Measurements from ENCODE around the gene RBM4B. TPM values are rescaled to one million over a fixed set of nuclear protein-coding genes. Genes with fewer than 3 reads are reported as not detected.

RBM4B gene
- total RNA-seq, 1 experiment from 2014 or later = 14.1 TPM

GRCh38 chr11:66639066-66639813 lies 38.4 kb downstream of the RBM4B start:
- POLR2A ChIA-PET = interaction anchor here (0.6 to 3.0 kb wide), 11 partner anchors 9 to 93 kb away, joined by 3 to 38 read pairs (median 12); partner anchors contain the start of genes CCDC87, CCS, RBM14 and RBM4B
- CTCF ChIA-PET = interaction anchor here (0.5 to 2.1 kb wide), 6 partner anchors 16 to 337 kb away, joined by 3 to 23 read pairs (median 4); partner anchors contain the start of genes CCDC87, CCS and RBM4B
- H3K4me3 Mint-ChIP-seq = peak overlapping the region; percentile 99
- DNase-seq (ENCODE audit: low spot score) (no peak), ATAC-seq (no peak)
- H3K36me3 Mint-ChIP-seq = peaks cover 60% of the 10 kb centered on the region
- no peaks in the 10 kb centered on the region for H3K27me3 Mint-ChIP-seq (ENCODE audit: low read depth)
- no peaks in the 10 kb centered on the region for H3K9me3 Mint-ChIP-seq
- peak overlapping the region; percentile 99 for H3K27ac Mint-ChIP-seq
- no peak for TF ChIP-seq ZNF416 (CRISPR knock-in tag; IDR thresholded peaks at IDR 0.05)
- TF ChIP-seq ZSCAN18 (CRISPR knock-in tag; IDR thresholded peaks at IDR 0.05) = no peak
- TF ChIP-seq ZNF263 (CRISPR knock-in tag; IDR thresholded peaks at IDR 0.05; ENCODE audit: low read depth) = no peak
- TF ChIP-seq ZNF317 (CRISPR knock-in tag; IDR thresholded peaks at IDR 0.05; ENCODE audit: borderline replicate concordance, low read depth) = no peak
- TF ChIP-seq CTCF (IDR thresholded peaks at IDR 0.05) = no peak
- no peak for TF ChIP-seq ZNF512 (CRISPR knock-in tag; IDR thresholded peaks at IDR 0.05; ENCODE audit: borderline replicate concordance)
- no peak for TF ChIP-seq FOXK1 (CRISPR knock-in tag; IDR thresholded peaks at IDR 0.05)
- TF ChIP-seq TCF7 (CRISPR knock-in tag; IDR thresholded peaks at IDR 0.05; ENCODE audit: low read depth) = no peak
- no peak for TF ChIP-seq SMAD4 (CRISPR knock-in tag; IDR thresholded peaks at IDR 0.05)
- TF ChIP-seq AR (CRISPR knock-in tag; IDR thresholded peaks at IDR 0.05) = no peak
- no peak for TF ChIP-seq CREB1 (CRISPR knock-in tag; IDR thresholded peaks at IDR 0.05)
- TF ChIP-seq ATF6 (CRISPR knock-in tag; IDR thresholded peaks at IDR 0.05) = no peak
- no peak for TF ChIP-seq ARID4B (CRISPR knock-in tag; IDR thresholded peaks at IDR 0.05; ENCODE audit: borderline replicate concordance)
- TF ChIP-seq NR3C1 (CRISPR knock-in tag; conservative IDR thresholded peaks at IDR 0.05; ENCODE audit: low read depth) = no peak
- no peak for TF ChIP-seq ATF2 (CRISPR knock-in tag; IDR thresholded peaks at IDR 0.05; ENCODE audit: borderline replicate concordance, low read depth)
- TF ChIP-seq SP1 (CRISPR knock-in tag; conservative IDR thresholded peaks at IDR 0.05) = no peak
- peaks cover 64% of the 10 kb centered on the region for H3K4me1 Mint-ChIP-seq

All from WTC11 (cell line).